H1 (cell line): Measurements from ENCODE around the gene BTN1A1. TPM values are rescaled to one million over a fixed set of nuclear protein-coding genes. Genes with fewer than 3 reads are reported as not detected.

Experiments
- CTCF ChIA-PET: fragments of 300-600 bp; sonication (Branson Sonifier 250); formaldehyde crosslinking; loops from one replicate; lab custom pipeline; 2021; ENCODE audit not compliant: partially characterized antibody; lab: Charles Lee
- POLR2A ChIA-PET: fragments of 300-600 bp; sonication (Branson Sonifier 250); formaldehyde crosslinking; loops from one replicate; lab custom pipeline; 2021; ENCODE audit warnings: inconsistent platforms; ENCODE audit not compliant: partially characterized antibody; lab: Charles Lee
- DNase-seq, 2 experiments: peaks; one replicate each; pipeline versions ENCODE4 v3.0.0 to v3.0.0-alpha.2; 2010 to 2022; ENCODE audit warnings: low spot score in 2 of 2, low read depth in 1 of 2, mixed read lengths in 1 of 2
- FAIRE-seq: peaks from 2 replicates; lab custom pipeline; 2011; peaks lifted over from hg19 to GRCh38; lab: Jason Lieb, UNC
- H2AFZ ChIP-seq: 2 replicates; pipeline ENCODE4 v1.8.1; 2012; ENCODE audit warnings: low read length, inconsistent platforms
- H2AK5ac ChIP-seq: 2 replicates; pipeline ENCODE4 v1.6.1; 2013; ENCODE audit warnings: low read depth, low read length
- H2BK120ac ChIP-seq: replicated peaks from 2 replicates; pipeline ENCODE3; 2013; ENCODE audit warnings: low read depth, low read length, inconsistent platforms
- H2BK12ac ChIP-seq: 2 replicates; pipeline ENCODE4 v1.6.1; 2013; ENCODE audit warnings: low read depth, low read length
- H2BK15ac ChIP-seq: 2 replicates; pipeline ENCODE4 v1.6.1; 2013; ENCODE audit warnings: low read length
- H2BK20ac ChIP-seq: 2 replicates; pipeline ENCODE4 v1.6.1; 2013; ENCODE audit warnings: low read length
- H2BK5ac ChIP-seq: 2 replicates; pipeline ENCODE4 v1.6.1; 2013; ENCODE audit warnings: low read depth, low read length
- H3K14ac ChIP-seq: 2 replicates; pipeline ENCODE4 v1.6.1; 2013; ENCODE audit warnings: inconsistent platforms; ENCODE audit not compliant: insufficient read length
- H3K18ac ChIP-seq: 2 replicates; pipeline ENCODE4 v1.6.1; 2013; ENCODE audit warnings: low read length; ENCODE audit errors: extremely low read depth
- H3K23ac ChIP-seq: 2 replicates; pipeline ENCODE4 v1.6.1; 2013; ENCODE audit warnings: inconsistent platforms; ENCODE audit not compliant: insufficient read length
- H3K23me2 ChIP-seq: 2 replicates; pipeline ENCODE4 v1.6.1; 2013; ENCODE audit warnings: low read depth, low read length
- H3K27ac ChIP-seq: 2 replicates; pipeline ENCODE4 v1.6.1; 2011; ENCODE audit warnings: low read depth, low read length, inconsistent platforms
- H3K27me3 ChIP-seq, 4 experiments: replicated peaks in 1 of 4; 1 replicate in 1 of 4; 2 replicates in 3 of 4; pipeline versions ENCODE4 v1.6.1 to v1.8.1; 2011 to 2013; ENCODE audit warnings: low read length in 3 of 4, mild to moderate bottlenecking in 3 of 4, inconsistent platforms in 2 of 4, mixed read lengths in 2 of 4, moderate library complexity in 1 of 4; ENCODE audit not compliant: control insufficient read depth in 3 of 4, insufficient read depth in 3 of 4; ENCODE audit errors: extremely low read depth in 1 of 4
- H3K36me3 ChIP-seq, 4 experiments: 2 replicates each; pipeline versions ENCODE4 v1.6.1 to v1.8.1; 2011 to 2013; ENCODE audit warnings: mild to moderate bottlenecking in 4 of 4, low read length in 3 of 4, moderate library complexity in 2 of 4, control low read depth in 1 of 4, inconsistent platforms in 1 of 4; ENCODE audit not compliant: insufficient read depth in 4 of 4, control insufficient read depth in 2 of 4
- H3K4ac ChIP-seq: replicated peaks from 2 replicates; pipeline ENCODE3; 2013; ENCODE audit warnings: low read length, low read depth, mixed read lengths, inconsistent platforms; ENCODE audit not compliant: insufficient read length
- H3K4me1 ChIP-seq, 4 experiments: replicated peaks in 1 of 4; 1 replicate in 1 of 4; 2 replicates in 3 of 4; pipeline versions ENCODE4 v1.6.1 to v1.8.1; 2011 to 2013; ENCODE audit warnings: low read length in 3 of 4, inconsistent platforms in 2 of 4, mixed read lengths in 1 of 4; ENCODE audit not compliant: insufficient read depth in 4 of 4, control insufficient read depth in 3 of 4
- H3K4me2 ChIP-seq, 2 experiments: 2 replicates each; pipeline versions ENCODE4 v1.6.1 to v1.8.1; 2011 to 2013; ENCODE audit warnings: low read depth in 2 of 2, low read length in 2 of 2, control low read depth in 1 of 2, inconsistent platforms in 1 of 2, mild to moderate bottlenecking in 1 of 2; ENCODE audit not compliant: insufficient read depth in 1 of 2
- H3K4me3 ChIP-seq, 4 experiments: fragments of 200-600, 300-600 bp in 1 of 4; sonication (generic), shearing (Covaris generic), sonication (Bioruptor Twin) in 1 of 4; 2 replicates each; pipeline versions ENCODE4 v1.5.1 to v1.8.1; 2011 to 2016; ENCODE audit warnings: low read length in 4 of 4, low read depth in 3 of 4, control low read depth in 2 of 4, inconsistent platforms in 2 of 4, mild to moderate bottlenecking in 2 of 4, mixed read lengths in 1 of 4, moderate library complexity in 1 of 4; ENCODE audit not compliant: insufficient read depth in 2 of 4; ENCODE audit errors: extremely low read depth in 1 of 4
- H3K56ac ChIP-seq: replicated peaks from 2 replicates; pipeline ENCODE3; 2013; ENCODE audit warnings: low read depth, mild to moderate bottlenecking, mixed read lengths, low read length, inconsistent platforms; ENCODE audit not compliant: insufficient read length
- H3K79me1 ChIP-seq: 2 replicates; pipeline ENCODE4 v1.6.1; 2013; ENCODE audit warnings: low read depth, low read length, control low read depth
- H3K79me2 ChIP-seq, 2 experiments: 2 replicates each; pipeline versions ENCODE4 v1.6.1 to v1.8.1; 2012 to 2013; ENCODE audit warnings: low read length in 2 of 2, mild to moderate bottlenecking in 2 of 2, inconsistent platforms in 1 of 2; ENCODE audit not compliant: insufficient read depth in 2 of 2, control insufficient read depth in 1 of 2
- H3K9ac ChIP-seq, 4 experiments: replicated peaks in 1 of 4; 1 replicate in 1 of 4; 2 replicates in 3 of 4; pipeline versions ENCODE4 v1.6.1 to v1.8.1; 2011 to 2013; ENCODE audit warnings: low read depth in 3 of 4, low read length in 3 of 4, control low read depth in 2 of 4, mild to moderate bottlenecking in 2 of 4, moderate library complexity in 2 of 4, inconsistent platforms in 1 of 4; ENCODE audit errors: extremely low read depth in 1 of 4
- H3K9me3 ChIP-seq, 2 experiments: 2 replicates each; pipeline versions ENCODE4 v1.6.1 to v1.8.1; 2012 to 2013; ENCODE audit warnings: mild to moderate bottlenecking in 2 of 2, moderate library complexity in 2 of 2, control low read depth in 1 of 2, inconsistent platforms in 1 of 2, low read depth in 1 of 2, low read length in 1 of 2, mixed read lengths in 1 of 2; ENCODE audit not compliant: insufficient read depth in 2 of 2
- H4K20me1 ChIP-seq, 2 experiments: replicated peaks in 1 of 2; 2 replicates each; pipeline versions ENCODE3 to v1.8.1; 2011 to 2013; ENCODE audit warnings: inconsistent platforms in 2 of 2, low read length in 2 of 2, mild to moderate bottlenecking in 1 of 2; ENCODE audit not compliant: insufficient read depth in 2 of 2, control insufficient read depth in 1 of 2
- H4K5ac ChIP-seq: 2 replicates; pipeline ENCODE4 v1.6.1; 2013; ENCODE audit warnings: low read length, low read depth, mixed read lengths, inconsistent platforms; ENCODE audit not compliant: insufficient read length
- H4K8ac ChIP-seq: 2 replicates; pipeline ENCODE4 v1.8.0; 2013; ENCODE audit warnings: mild to moderate bottlenecking, moderate library complexity, low read length, inconsistent platforms; ENCODE audit not compliant: insufficient read depth; ENCODE audit errors: extremely low read depth
- H4K91ac ChIP-seq: replicated peaks from 2 replicates; pipeline ENCODE3; 2013; ENCODE audit warnings: low read length, mixed read lengths, inconsistent platforms; ENCODE audit not compliant: insufficient read length
- CHD2 ChIP-seq: IDR thresholded peaks from 2 replicates; pipeline ENCODE4 v1.6.1; 2012; ENCODE audit warnings: low read length, improper control_type of control experiment
- CREB1 ChIP-seq: IDR thresholded peaks from 2 replicates; pipeline ENCODE4 v1.6.1; 2012; ENCODE audit warnings: inconsistent platforms
- POLR2A ChIP-seq, 2 experiments: IDR thresholded peaks; 1 replicate in 1 of 2; 2 replicates in 1 of 2; pipeline ENCODE4 v1.6.1; 2011; ENCODE audit warnings: low read depth in 2 of 2, low read length in 2 of 2, mild to moderate bottlenecking in 2 of 2; ENCODE audit errors: control extremely low read depth in 1 of 2
- POLR2AphosphoS5 ChIP-seq: IDR thresholded peaks from 2 replicates; pipeline ENCODE4 v1.6.1; 2011; ENCODE audit warnings: low read depth, low read length
- RAD21 ChIP-seq, 2 experiments: IDR thresholded peaks in 1 of 2; conservative IDR thresholded peaks in 1 of 2; 2 replicates each; pipeline ENCODE4 v1.6.1; 2011; ENCODE audit warnings: low read depth in 2 of 2, low read length in 2 of 2, improper control_type of control experiment in 1 of 2, inconsistent platforms in 1 of 2, mild to moderate bottlenecking in 1 of 2, moderate library complexity in 1 of 2
- RFX5 ChIP-seq: IDR thresholded peaks from 2 replicates; pipeline ENCODE4 v1.6.1; 2011; ENCODE audit warnings: low read depth, low read length, improper control_type of control experiment, borderline replicate concordance
- SP1 ChIP-seq: IDR thresholded peaks from 2 replicates; pipeline ENCODE4 v1.6.1; 2011; ENCODE audit warnings: low read depth, low read length
- SRF ChIP-seq: IDR thresholded peaks from 2 replicates; pipeline ENCODE4 v1.6.1; 2011; ENCODE audit warnings: mild to moderate bottlenecking, low read depth, low read length, moderate library complexity
- TAF1 ChIP-seq: IDR thresholded peaks from 2 replicates; pipeline ENCODE4 v1.6.1; 2011; ENCODE audit warnings: mild to moderate bottlenecking, low read depth, low read length
- TBP ChIP-seq: IDR thresholded peaks from 2 replicates; pipeline ENCODE4 v1.6.1; 2011; ENCODE audit warnings: low read depth, low read length, improper control_type of control experiment
- YY1 ChIP-seq: IDR thresholded peaks from 2 replicates; pipeline ENCODE4 v1.6.1; 2011; ENCODE audit warnings: low read depth, mild to moderate bottlenecking, low read length
- ZNF274 ChIP-seq: IDR thresholded peaks from 2 replicates; pipeline ENCODE4 v1.7.0; 2012; ENCODE audit warnings: low read length, borderline replicate concordance; ENCODE audit errors: extremely low read depth
- WGBS, 2 experiments: shearing (Covaris generic) in 1 of 2; methylation state at CpG; one replicate each; pipeline versions ENCODE4 v1.1.6 to v1.1.7; 2013 to 2015; ENCODE audit warnings: low lambda C conversion rate in 2 of 2, mixed read lengths in 2 of 2, inconsistent platforms in 1 of 2, low coverage in 1 of 2, missing lambda C conversion rate in 1 of 2; ENCODE audit not compliant: insufficient replicate concordance in 2 of 2, insufficient coverage in 1 of 2, insufficient read length in 1 of 2; ENCODE audit errors: extremely low coverage in 1 of 2, missing lambda C conversion rate in 1 of 2; 5-methylcytosine and 5-hydroxymethylcytosine counted together
- polyA plus RNA-seq, 7 experiments: library from polyadenylated mRNA; depleted of rRNA in 3 of 7; stranded (reverse) in 5 of 7; unstranded in 2 of 7; fragments of >200 nt in 5 of 7; fragments of 200-250 nt in 2 of 7; gene quantifications; 1 replicate in 5 of 7; 2 replicates in 1 of 7; 4 replicates in 1 of 7; pipeline versions ENCODE4 v1.2.1 to v1.2.3, GENCODE V29; 2011 to 2013; ENCODE audit warnings: missing spikeins in 2 of 7, mixed read lengths in 2 of 7
- total RNA-seq: library from RNA; stranded (reverse); fragmentation: NEBNext Ultra II Directional; extraction: Animal tissue kit (Norgen Biotek cat#: 25700); gene quantifications from 2 replicates; pipeline ENCODE4 v1.2.1, GENCODE V29; 2021

BTN1A1 gene
- total and polyA plus RNA-seq, 2 of the 8 experiments (the other 6 are each of a cell fraction or from before 2014, with no cell fraction given): 0.28 to 0.35 TPM

GRCh38 chr6:26473758-26474438 is 26.2 kb upstream of the BTN1A1 start:
- H3K27me3 ChIP-seq: no peaks in the 10 kb centered on the region
- H2BK5ac ChIP-seq: no peak overlapping the region
- CTCF ChIA-PET: interaction anchor here (0.5 to 1.3 kb wide), 2 partner anchors 121 to 132 kb away, joined by 3 to 4 read pairs; no protein-coding TSS in a partner anchor
- no peak for TF ChIP-seq ZNF274
- TF ChIP-seq POLR2A (IDR thresholded peaks at IDR 0.05; ENCODE audit: control extremely low read depth in 1 of 2, low read depth in 2 of 2, low read length in 2 of 2): peak in 1 of 2 experiments; percentile 74; a peak in 2 of 3 replicates
- TF ChIP-seq POLR2AphosphoS5: peak; percentile 27; the same call in 1 of the 2 replicates
- peak; percentile 37; the same call in 1 of the 2 replicates for TF ChIP-seq TAF1
- TF ChIP-seq SRF: peak; percentile 52; the same call in 1 of the 2 replicates
- peak; percentile 61; the same call in 1 of the 2 replicates for TF ChIP-seq CHD2
- peak; percentile 66; the same call in 1 of the 2 replicates for TF ChIP-seq SP1
- peak; percentile 95 for TF ChIP-seq CREB1
- TF ChIP-seq YY1: no peak
- peak; percentile 99 for TF ChIP-seq RFX5
- TF ChIP-seq RAD21 (IDR thresholded peaks at IDR 0.05 in 1 of 2, conservative IDR thresholded peaks at IDR 0.05 in 1 of 2; ENCODE audit: low read depth in 2 of 2, low read length in 2 of 2): no peak
- TF ChIP-seq TBP: peak; percentile 28

More at GRCh38 chr6:26473758-26474438, 26.2 kb upstream of the BTN1A1 start:
- H2BK12ac ChIP-seq: no peak overlapping the region
- no peak overlapping the region for H2BK15ac ChIP-seq
- H2AK5ac ChIP-seq: no peak overlapping the region
- peak overlapping the region in 1 of 4 experiments; percentile 10; a peak in 1 of 7 replicates for H3K9ac ChIP-seq
- peak overlapping the region; percentile 30 for H3K27ac ChIP-seq
- H3K56ac ChIP-seq: no peak overlapping the region
- H3K9me3 ChIP-seq: no peaks in the 10 kb centered on the region
- no peak overlapping the region for H3K4ac ChIP-seq
- no peak overlapping the region for H3K23ac ChIP-seq
- H3K79me2 ChIP-seq: no peaks in the 10 kb centered on the region
- H2BK120ac ChIP-seq: no peak overlapping the region
- peak overlapping the region; percentile 87 for H2AFZ ChIP-seq
- FAIRE-seq: no peak
- H4K5ac ChIP-seq: no peak overlapping the region
- peak overlapping the region; percentile 53 to 63 for H3K4me2 ChIP-seq
- H4K20me1 ChIP-seq: no peaks in the 10 kb centered on the region
- H3K79me1 ChIP-seq: no peaks in the 10 kb centered on the region
- no peak overlapping the region for H3K18ac ChIP-seq
- no peak overlapping the region for H2BK20ac ChIP-seq
- peaks cover 6 to 14% (median 10%) of the 10 kb centered on the region in 4 experiments; a peak in 5 of 7 replicates for H3K4me1 ChIP-seq
- H4K8ac ChIP-seq: no peak overlapping the region
- H3K36me3 ChIP-seq: peaks cover 0 to 10% (median 0%) of the 10 kb centered on the region in 4 experiments; a peak in 2 of 8 replicates
- no peak overlapping the region for H3K14ac ChIP-seq
- WGBS, 2 experiments: 17% methylated on average over 12 of the region's 12 CpGs; no CpG with 5 or more reads in 1 of the 2 experiments
- H4K91ac ChIP-seq: no peak overlapping the region
- POLR2A ChIA-PET: interaction anchor here (0.6 to 1.7 kb wide), 6 partner anchors 9 to 120 kb away, joined by 3 to 10 read pairs (median 4); no protein-coding TSS in a partner anchor
- H3K4me3 ChIP-seq: peak overlapping the region; percentile 2 to 62 (median 40); a peak in 6 of 8 replicates
- H3K23me2 ChIP-seq: no peaks in the 10 kb centered on the region
- peak; percentile 23 to 71 for DNase-seq
